SJCRH30 (cell line): ENCODE measurements around the gene NRSN1. TPM values are rescaled to one million over a fixed set of nuclear protein-coding genes. Genes with fewer than 3 reads are reported as not detected.
A peak's percentile ranks its signal among the peaks of the same experiment; 100 is the strongest.
"Not testable (repeated sequence)": the region's sequence is repeated elsewhere in the genome, so short reads cannot be mapped to it uniquely, and the experiment has no call there.

Experiments
- DNase-seq, 2 experiments: peaks; one replicate each; pipeline ENCODE4 v3.0.0-alpha.2; 2015 to 2020
- H3K27ac ChIP-seq: fragments of 250-450 bp; sonication (Bioruptor Pico); 2 replicates; pipeline ENCODE4 v1.5.1; 2020; ENCODE audit warnings: mild to moderate bottlenecking, moderate library complexity
- H3K27me3 ChIP-seq: fragments of 250-450 bp; sonication (Bioruptor Pico); 2 replicates; pipeline ENCODE4 v1.5.1; 2020; ENCODE audit warnings: mild to moderate bottlenecking, moderate library complexity
- H3K36me3 ChIP-seq: fragments of 250-450 bp; sonication (Bioruptor Pico); 2 replicates; pipeline ENCODE4 v1.5.1; 2020; ENCODE audit warnings: mild to moderate bottlenecking, moderate library complexity
- H3K4me1 ChIP-seq: fragments of 250-450 bp; sonication (Bioruptor Pico); 2 replicates; pipeline ENCODE4 v1.5.1; 2020; ENCODE audit warnings: mild to moderate bottlenecking, moderate library complexity
- H3K4me3 ChIP-seq: fragments of 250-450 bp; sonication (Bioruptor Pico); 2 replicates; pipeline ENCODE4 v1.5.1; 2020; ENCODE audit warnings: mild to moderate bottlenecking, moderate library complexity
- H3K9me3 ChIP-seq: fragments of 250-450 bp; sonication (Bioruptor Pico); replicated peaks from 2 replicates; pipeline ENCODE4 v1.5.1; 2020; ENCODE audit warnings: mild to moderate bottlenecking, moderate library complexity
- total RNA-seq: library from RNA; depleted of rRNA; stranded (reverse); fragments of >200 nt; shearing (Covaris generic); gene quantifications from 2 replicates; pipeline ENCODE4 v1.2.3, GENCODE V29; 2014

Gene NRSN1
- total RNA-seq, 1 experiment from 2014 or later: not detected

GRCh38 chr6:24117021-24117420, 9.0 kb upstream of the NRSN1 start:
- no peaks in the 10 kb centered on the region for H3K9me3 ChIP-seq
- H3K36me3 ChIP-seq: no peaks in the 10 kb centered on the region
- no peaks in the 10 kb centered on the region for H3K4me1 ChIP-seq
- H3K27ac ChIP-seq: no peak overlapping the region
- no peak for DNase-seq
- H3K4me3 ChIP-seq: no peak overlapping the region
- H3K27me3 ChIP-seq: no peaks in the 10 kb centered on the region

- Histone ChIP-seq H3K27me3 (no peaks in the 10 kb centered on the region), H3K36me3 (no peaks in the 10 kb centered on the region), H3K4me3 (no peak overlapping the region), H3K9me3 (no peaks in the 10 kb centered on the region), H3K4me1 (no peaks in the 10 kb centered on the region), H3K27ac (no peak overlapping the region)
- DNase-seq: no peak
Measured at GRCh38 chr6:24122139-24122538, 3.9 kb upstream of the NRSN1 start.

- Histone ChIP-seq H3K9me3 (no peaks in the 10 kb centered on the region), H3K4me3 (no peak overlapping the region), H3K27ac (no peak overlapping the region), H3K27me3 (no peaks in the 10 kb centered on the region), H3K36me3 (no peaks in the 10 kb centered on the region), H3K4me1 (no peaks in the 10 kb centered on the region)
- peak; percentile 25 to 71 for DNase-seq
Measured at GRCh38 chr6:24126586-24127192, 674 bp downstream of the NRSN1 start.

- Histone ChIP-seq H3K9me3 (no peaks in the 10 kb centered on the region), H3K27ac (no peak overlapping the region), H3K4me1 (no peaks in the 10 kb centered on the region), H3K36me3 (no peaks in the 10 kb centered on the region), H3K27me3 (no peaks in the 10 kb centered on the region), H3K4me3 (no peak overlapping the region)
- DNase-seq: no peak
Measured at GRCh38 chr6:24127316-24127715, 1.3 kb downstream of the NRSN1 start.

GRCh38 chr6:24131751-24132150, 5.7 kb downstream of the NRSN1 start:
- no peaks in the 10 kb centered on the region for H3K4me1 ChIP-seq
- H3K27me3 ChIP-seq: no peaks in the 10 kb centered on the region
- no peak overlapping the region for H3K27ac ChIP-seq
- no peak for DNase-seq
- H3K4me3 ChIP-seq: no peak overlapping the region
- H3K36me3 ChIP-seq: no peaks in the 10 kb centered on the region
- no peaks in the 10 kb centered on the region for H3K9me3 ChIP-seq

GRCh38 chr6:24139080-24139479, 13.1 kb downstream of the NRSN1 start:
- no peaks in the 10 kb centered on the region for H3K27me3 ChIP-seq
- no peak for DNase-seq
- H3K4me1 ChIP-seq: no peaks in the 10 kb centered on the region
- no peaks in the 10 kb centered on the region for H3K36me3 ChIP-seq
- no peak overlapping the region for H3K27ac ChIP-seq
- no peak overlapping the region for H3K4me3 ChIP-seq
- no peaks in the 10 kb centered on the region for H3K9me3 ChIP-seq

GRCh38 chr6:24139639-24140038, 13.6 kb downstream of the NRSN1 start:
- no peaks in the 10 kb centered on the region for H3K27me3 ChIP-seq
- H3K4me1 ChIP-seq: no peaks in the 10 kb centered on the region
- no peak overlapping the region for H3K4me3 ChIP-seq
- no peak for DNase-seq
- H3K36me3 ChIP-seq: no peaks in the 10 kb centered on the region
- H3K9me3 ChIP-seq: no peaks in the 10 kb centered on the region
- H3K27ac ChIP-seq: no peak overlapping the region

GRCh38 chr6:24140591-24140990, 14.6 kb downstream of the NRSN1 start:
- Histone ChIP-seq H3K27me3 (no peaks in the 10 kb centered on the region), H3K4me1 (no peaks in the 10 kb centered on the region), H3K9me3 (no peaks in the 10 kb centered on the region), H3K4me3 (no peak overlapping the region), H3K36me3 (no peaks in the 10 kb centered on the region), H3K27ac (no peak overlapping the region)
- no peak for DNase-seq

GRCh38 chr6:24142733-24143132, 16.7 kb downstream of the NRSN1 start:
- H3K36me3 ChIP-seq, H3K9me3 ChIP-seq, DNase-seq, H3K4me3 ChIP-seq, H3K27me3 ChIP-seq, H3K4me1 ChIP-seq, H3K27ac ChIP-seq: not testable (repeated sequence)

- no peak for DNase-seq
- Histone ChIP-seq H3K4me1 (no peaks in the 10 kb centered on the region), H3K9me3 (no peaks in the 10 kb centered on the region), H3K36me3 (no peaks in the 10 kb centered on the region), H3K27ac (no peak overlapping the region), H3K4me3 (no peak overlapping the region), H3K27me3 (no peaks in the 10 kb centered on the region)
Measured at GRCh38 chr6:24145690-24146131, 19.7 kb downstream of the NRSN1 start.

GRCh38 chr6:24146871-24147270, 20.9 kb downstream of the NRSN1 start:
- no peak for DNase-seq
- no peak overlapping the region for H3K4me3 ChIP-seq
- no peaks in the 10 kb centered on the region for H3K4me1 ChIP-seq

GRCh38 chr6:24147511-24148153, 21.6 kb downstream of the NRSN1 start:
- Histone ChIP-seq H3K9me3 (no peaks in the 10 kb centered on the region), H3K27me3 (no peaks in the 10 kb centered on the region), H3K4me1 (no peaks in the 10 kb centered on the region), H3K27ac (no peak overlapping the region), H3K36me3 (no peaks in the 10 kb centered on the region), H3K4me3 (no peak overlapping the region)
- no peak for DNase-seq

More at GRCh38 chr6:24146871-24147270, 20.9 kb downstream of the NRSN1 start:
- no peaks in the 10 kb centered on the region for H3K9me3 ChIP-seq
- H3K36me3 ChIP-seq: no peaks in the 10 kb centered on the region
- no peak overlapping the region for H3K27ac ChIP-seq
- no peaks in the 10 kb centered on the region for H3K27me3 ChIP-seq

GRCh38 chr6:24148154-24148570, 22.1 kb downstream of the NRSN1 start:
- Histone ChIP-seq H3K27me3 (no peaks in the 10 kb centered on the region), H3K4me3 (no peak overlapping the region), H3K9me3 (no peaks in the 10 kb centered on the region), H3K4me1 (no peaks in the 10 kb centered on the region), H3K36me3 (no peaks in the 10 kb centered on the region), H3K27ac (no peak overlapping the region)
- no peak for DNase-seq

GRCh38 chr6:24148684-24149083, 22.7 kb downstream of the NRSN1 start:
- Histone ChIP-seq H3K4me1 (no peaks in the 10 kb centered on the region), H3K4me3 (no peak overlapping the region), H3K27ac (no peak overlapping the region), H3K36me3 (no peaks in the 10 kb centered on the region), H3K27me3 (no peaks in the 10 kb centered on the region), H3K9me3 (no peaks in the 10 kb centered on the region)
- no peak for DNase-seq

GRCh38 chr6:24149296-24149695, 23.3 kb downstream of the NRSN1 start:
- no peaks in the 10 kb centered on the region for H3K27me3 ChIP-seq
- no peak overlapping the region for H3K4me3 ChIP-seq
- H3K4me1 ChIP-seq: no peaks in the 10 kb centered on the region
- H3K9me3 ChIP-seq: no peaks in the 10 kb centered on the region
- H3K27ac ChIP-seq: no peak overlapping the region
- no peaks in the 10 kb centered on the region for H3K36me3 ChIP-seq
- DNase-seq: no peak

GRCh38 chr6:24149836-24150235, 23.8 kb downstream of the NRSN1 start:
- H3K36me3 ChIP-seq: no peaks in the 10 kb centered on the region
- no peaks in the 10 kb centered on the region for H3K27me3 ChIP-seq
- H3K4me3 ChIP-seq: no peak overlapping the region
- no peak for DNase-seq
- H3K27ac ChIP-seq: no peak overlapping the region
- no peaks in the 10 kb centered on the region for H3K9me3 ChIP-seq
- H3K4me1 ChIP-seq: no peaks in the 10 kb centered on the region
